HG03175 (cell line): ENCODE measurements around the gene SIM2.
"Not testable (repeated sequence)": the region's sequence is repeated elsewhere in the genome, so short reads cannot be mapped to it uniquely, and the experiment has no call there.

ENCODE experiments used
- ATAC-seq: cut with Tn5 transposase; IDR thresholded peaks from one replicate; pipeline ENCODE4 v1.9.1; 2021; ENCODE audit warnings: mild to moderate bottlenecking, moderate library complexity; ENCODE audit not compliant: unreplicated experiment

The SIM2 gene, protein sequence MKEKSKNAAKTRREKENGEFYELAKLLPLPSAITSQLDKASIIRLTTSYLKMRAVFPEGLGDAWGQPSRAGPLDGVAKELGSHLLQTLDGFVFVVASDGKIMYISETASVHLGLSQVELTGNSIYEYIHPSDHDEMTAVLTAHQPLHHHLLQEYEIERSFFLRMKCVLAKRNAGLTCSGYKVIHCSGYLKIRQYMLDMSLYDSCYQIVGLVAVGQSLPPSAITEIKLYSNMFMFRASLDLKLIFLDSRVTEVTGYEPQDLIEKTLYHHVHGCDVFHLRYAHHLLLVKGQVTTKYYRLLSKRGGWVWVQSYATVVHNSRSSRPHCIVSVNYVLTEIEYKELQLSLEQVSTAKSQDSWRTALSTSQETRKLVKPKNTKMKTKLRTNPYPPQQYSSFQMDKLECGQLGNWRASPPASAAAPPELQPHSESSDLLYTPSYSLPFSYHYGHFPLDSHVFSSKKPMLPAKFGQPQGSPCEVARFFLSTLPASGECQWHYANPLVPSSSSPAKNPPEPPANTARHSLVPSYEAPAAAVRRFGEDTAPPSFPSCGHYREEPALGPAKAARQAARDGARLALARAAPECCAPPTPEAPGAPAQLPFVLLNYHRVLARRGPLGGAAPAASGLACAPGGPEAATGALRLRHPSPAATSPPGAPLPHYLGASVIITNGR

GRCh38 chr21:36698981-36699545 lies at the start of gene SIM2:
Gene SIM2, plus strand, starts transcription at chr21:36699115. Its CDS starts 632 bp downstream, at chr21:36699747.
- no peak for ATAC-seq

DNA sequence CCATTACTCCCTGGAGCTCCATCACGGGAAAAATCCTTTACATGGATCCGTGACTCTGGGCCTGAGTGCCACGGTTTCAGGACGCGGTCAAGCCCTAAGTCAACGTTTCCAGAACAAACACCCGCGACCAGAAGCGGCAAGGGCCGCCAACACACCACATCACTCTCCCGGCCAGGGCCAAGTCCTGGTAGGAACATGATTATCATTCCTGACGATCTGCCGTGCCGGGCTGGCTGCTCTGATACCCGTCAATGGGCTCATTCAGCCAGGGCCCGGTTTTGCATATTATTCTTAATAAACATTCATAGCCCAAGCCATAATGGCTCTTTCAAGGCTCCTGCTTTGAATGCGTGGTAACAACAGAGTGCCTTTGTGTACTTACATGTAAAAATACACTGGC lies 44.6 kb upstream of the SIM2 start:
- no peak for ATAC-seq

GRCh38 chr21:36654796-36655325 lies 44.1 kb upstream of the SIM2 start:
- ATAC-seq = no peak

GRCh38 chr21:36656138-36656537 lies 42.8 kb upstream of the SIM2 start:
- no peak for ATAC-seq

- ATAC-seq = not testable (repeated sequence)
Observed at GRCh38 chr21:36657290-36657689, 41.6 kb upstream of the SIM2 start.

DNA sequence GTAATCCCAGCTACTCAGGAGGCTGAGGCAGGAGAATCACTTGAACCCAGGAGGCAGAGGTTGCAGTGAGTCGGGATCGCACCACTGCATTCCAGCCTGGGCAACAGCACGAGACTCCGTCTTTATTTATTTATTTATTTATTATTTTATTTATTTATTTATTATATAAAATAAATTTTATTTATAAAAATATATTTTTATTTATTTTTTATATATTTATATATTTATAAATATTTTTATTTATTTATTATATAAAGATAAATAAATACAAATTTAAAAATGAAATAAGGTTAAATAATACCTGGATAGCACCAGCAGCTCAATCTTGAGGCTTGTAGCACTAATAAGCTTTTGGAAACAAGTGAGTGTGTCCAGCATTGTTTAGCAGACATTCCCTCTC lies 40.9 kb upstream of the SIM2 start:
- no peak for ATAC-seq

GRCh38 chr21:36658926-36659325 lies 40.0 kb upstream of the SIM2 start:
- no peak for ATAC-seq

GRCh38 chr21:36661511-36662309 lies 37.2 kb upstream of the SIM2 start:
- no peak for ATAC-seq

DNA sequence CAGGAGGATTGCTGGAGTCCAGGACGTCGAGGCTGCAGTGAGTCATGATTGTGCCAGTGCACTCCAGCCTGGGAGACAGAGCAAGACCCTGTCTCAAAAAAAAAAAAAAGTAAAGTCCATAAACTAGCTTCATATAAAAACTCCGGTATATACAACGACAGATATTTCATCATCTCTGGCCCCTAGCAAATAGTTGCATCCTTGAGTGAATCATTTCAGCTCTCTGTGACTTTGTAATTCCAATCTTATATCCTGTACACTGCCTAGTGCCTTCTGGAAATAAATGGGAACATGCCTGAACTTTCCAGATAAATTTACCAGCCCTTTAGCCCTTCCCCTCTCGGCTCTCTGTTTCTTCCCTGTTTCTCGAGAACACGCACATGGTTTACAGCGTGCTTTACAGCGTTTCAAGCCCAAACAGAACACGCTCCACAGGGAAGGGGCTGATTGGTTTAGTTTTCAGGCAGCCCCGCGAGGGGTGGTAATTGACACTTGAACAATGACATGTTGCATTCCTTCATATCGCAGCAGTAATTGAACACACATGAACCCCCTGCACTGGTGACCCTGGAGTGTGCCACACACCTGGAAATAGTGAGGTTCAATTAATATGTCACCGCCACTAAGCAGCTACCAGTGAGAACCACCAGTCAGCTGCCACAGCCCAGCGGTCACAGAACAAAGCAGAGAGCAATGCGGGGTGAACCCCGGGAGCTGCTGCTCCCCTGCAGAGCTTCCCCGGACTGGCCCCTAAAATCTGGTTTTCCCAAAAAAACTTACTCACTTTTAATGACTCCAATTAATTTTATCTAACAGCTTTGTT lies 35.7 kb upstream of the SIM2 start:
- ATAC-seq = no peak

DNA sequence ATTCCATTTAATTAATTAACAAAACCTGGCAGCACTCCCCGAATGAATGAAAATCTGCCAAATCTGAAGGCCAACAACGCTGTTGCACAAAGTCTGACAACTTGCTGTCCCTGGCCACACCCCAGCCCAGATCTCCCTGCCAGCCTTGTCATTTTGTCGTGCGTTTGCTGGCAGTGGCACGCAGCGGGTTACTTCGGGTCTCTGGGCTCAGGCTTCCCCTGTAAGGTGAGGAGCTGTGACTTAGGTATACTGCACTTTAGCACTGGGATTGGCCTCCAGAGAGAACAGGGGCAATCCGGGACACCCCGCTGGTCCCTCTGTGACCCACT lies 34.3 kb upstream of the SIM2 start:
- ATAC-seq = no peak

DNA sequence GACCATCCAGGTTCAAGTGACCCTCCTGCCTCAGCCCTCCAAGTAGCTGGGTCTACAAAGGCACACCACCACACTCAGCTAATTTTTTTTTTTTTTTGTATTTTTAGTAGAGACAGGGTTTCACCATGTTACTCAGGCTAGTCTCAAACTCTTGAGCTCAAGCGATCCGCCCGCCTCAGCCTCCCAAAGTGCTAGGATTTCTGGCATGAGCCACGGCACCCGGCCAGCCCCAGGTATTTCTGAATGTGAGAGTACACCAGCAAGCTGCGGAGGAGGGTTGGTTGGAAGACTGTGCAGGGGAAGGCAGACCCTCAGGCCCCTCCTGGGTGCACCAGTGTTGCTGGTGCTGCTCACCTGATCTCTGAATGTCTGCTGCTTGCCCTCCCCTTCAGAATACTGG lies 33.1 kb upstream of the SIM2 start:
- no peak for ATAC-seq

DNA sequence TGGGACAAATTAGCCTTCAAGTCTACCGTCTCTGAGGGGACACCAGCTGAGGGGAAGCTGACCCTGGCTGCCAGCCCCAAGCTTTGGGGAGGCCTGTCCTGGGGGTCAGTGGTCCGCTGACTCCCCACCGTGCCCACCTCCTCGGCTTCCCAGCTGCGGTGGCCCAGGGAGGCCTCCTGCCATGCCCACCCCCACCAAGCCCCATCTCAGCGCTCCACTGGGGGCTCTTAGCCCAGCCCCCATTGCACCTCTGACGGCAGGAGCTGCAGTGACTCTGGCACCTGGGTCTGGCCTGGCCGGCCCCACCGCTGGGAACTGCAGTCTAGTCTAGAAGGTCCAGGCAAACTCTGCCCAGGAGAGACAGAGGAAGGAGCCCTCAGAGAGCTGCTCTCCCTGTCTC lies 30.2 kb upstream of the SIM2 start:
- ATAC-seq = no peak

DNA sequence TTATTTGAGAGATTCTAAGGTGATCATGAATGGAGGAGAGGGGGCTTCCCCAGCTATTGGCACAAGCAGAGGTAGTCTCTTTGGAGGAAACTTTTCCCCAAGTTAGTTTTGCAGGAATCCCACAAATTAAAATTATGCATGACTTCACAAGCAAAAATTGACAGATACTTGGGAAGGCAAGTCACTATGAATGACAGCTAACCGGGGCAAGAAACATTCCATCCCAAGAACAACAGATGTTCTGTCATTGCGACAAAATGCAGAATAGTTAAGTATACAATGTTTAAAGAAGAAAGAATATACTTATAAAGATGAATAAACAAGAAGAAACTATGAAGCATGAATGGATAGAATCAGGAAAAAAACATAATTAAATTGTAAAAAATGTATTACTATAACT lies 27.1 kb upstream of the SIM2 start:
- no peak for ATAC-seq

- not testable (repeated sequence) for ATAC-seq
Observed at GRCh38 chr21:36672296-36672695, 26.6 kb upstream of the SIM2 start.

DNA sequence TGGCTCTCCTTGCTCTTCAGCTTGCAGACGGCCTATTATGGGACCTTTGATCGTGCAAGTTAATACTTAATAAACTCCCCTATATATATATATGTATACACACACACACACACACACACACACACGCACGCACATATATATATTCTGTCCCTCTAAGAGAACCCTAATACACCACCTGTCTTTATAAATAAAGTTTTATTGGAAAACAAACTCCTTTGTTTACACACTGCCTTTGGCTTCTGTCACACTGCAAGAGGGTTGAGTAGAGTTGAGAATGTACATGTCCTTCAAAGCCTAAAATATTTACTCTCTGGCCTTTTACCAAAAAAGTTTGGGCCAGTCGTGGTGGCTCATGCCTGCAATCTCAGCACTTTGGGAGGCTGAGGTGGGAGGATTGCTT lies 26.2 kb upstream of the SIM2 start:
- ATAC-seq = no peak

DNA sequence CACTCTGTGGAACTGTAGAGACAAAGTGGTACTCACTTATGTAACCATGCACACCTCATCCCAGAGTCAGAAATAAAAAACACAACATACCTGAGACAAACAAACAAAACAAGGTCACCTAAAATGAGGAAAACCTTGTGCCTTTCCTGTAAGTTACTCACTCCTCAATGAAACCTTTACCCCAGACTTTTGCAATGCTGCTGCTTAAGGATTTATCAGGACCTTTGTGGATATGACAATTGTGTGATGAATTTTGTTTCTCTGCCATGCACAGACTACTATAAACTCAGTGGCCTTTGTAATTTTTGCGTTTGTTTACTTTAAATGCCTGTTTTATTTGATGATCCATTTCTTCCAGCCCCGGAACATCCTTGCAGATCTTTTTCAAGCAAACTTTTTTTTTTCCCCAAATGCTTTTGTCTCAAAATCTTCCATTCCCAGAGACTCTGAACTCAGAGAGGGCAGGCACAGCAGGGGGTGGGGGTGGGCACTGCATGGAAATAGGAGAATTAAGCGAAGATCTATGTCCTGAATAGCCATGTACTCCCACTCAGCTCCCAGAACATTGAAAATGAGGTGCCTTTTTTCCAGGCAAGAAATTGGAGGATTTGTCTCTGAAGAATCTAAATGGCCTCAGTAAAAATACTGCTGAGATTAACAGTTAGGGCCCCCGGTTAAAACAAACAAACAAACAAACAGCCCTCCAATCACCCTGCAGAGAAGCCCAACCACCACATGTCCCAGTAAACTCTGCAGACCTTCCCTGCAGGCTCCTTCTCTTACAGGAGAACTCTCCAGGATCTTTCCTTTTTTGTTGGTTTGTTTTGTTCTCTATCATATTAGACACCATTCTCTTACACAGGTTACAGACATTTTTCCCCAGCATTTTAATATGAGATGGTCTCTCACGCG lies 22.6 kb upstream of the SIM2 start:
- ATAC-seq = no peak

- ATAC-seq = no peak
Observed at GRCh38 chr21:36677443-36677842, 21.5 kb upstream of the SIM2 start.

DNA sequence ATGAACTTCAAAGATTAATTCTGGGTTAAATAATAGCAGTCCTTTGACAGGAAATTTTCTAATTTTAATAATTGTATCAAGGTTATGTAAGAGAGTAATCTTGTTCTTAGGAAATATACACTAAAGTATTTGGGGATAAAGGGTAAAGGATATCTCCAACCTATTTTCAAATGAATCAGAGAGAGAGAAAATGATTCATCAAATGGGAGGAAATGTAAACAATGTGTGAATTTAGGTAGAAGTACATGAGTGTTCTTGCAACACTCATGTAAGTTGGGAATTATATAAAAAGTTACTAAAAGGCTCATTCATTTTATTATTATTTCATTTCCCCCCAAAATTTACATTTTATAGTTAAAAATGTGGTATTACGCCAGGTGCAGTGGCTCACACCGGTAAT lies 20.4 kb upstream of the SIM2 start:
- no peak for ATAC-seq

GRCh38 chr21:36681117-36681631 lies 17.7 kb upstream of the SIM2 start:
- no peak for ATAC-seq
